Iris pigment epithelial cell (primary cell): ENCODE data around the gene GGT6.

Source experiments
- DNase-seq: peaks from one replicate; pipeline ENCODE4 v3.0.0-alpha.2; 2011; ENCODE audit warnings: low read depth

GGT6 gene

GRCh38 chr17:4551141-4551540 lies 9.2 kb downstream of the GGT6 start:
- DNase-seq = no peak

GRCh38 chr17:4550534-4551039 lies 9.8 kb downstream of the GGT6 start:
- no peak for DNase-seq

- no peak for DNase-seq
Measured at GRCh38 chr17:4549781-4550533, 10.4 kb downstream of the GGT6 start.

GRCh38 chr17:4548721-4549531 lies 11.5 kb downstream of the GGT6 start:
- DNase-seq = no peak

- DNase-seq = no peak
Measured at GRCh38 chr17:4548061-4548461, 12.3 kb downstream of the GGT6 start.

GRCh38 chr17:4547118-4547906 lies 13.1 kb downstream of the GGT6 start:
- DNase-seq = no peak

- DNase-seq = no peak
Measured at GRCh38 chr17:4545217-4545951, 15.0 kb downstream of the GGT6 start.

GRCh38 chr17:4544951-4545216 lies 15.5 kb downstream of the GGT6 start:
- no peak for DNase-seq

GRCh38 chr17:4544135-4544950 lies 16.0 kb downstream of the GGT6 start:
- no peak for DNase-seq

GRCh38 chr17:4543557-4544026 lies 16.8 kb downstream of the GGT6 start:
- no peak for DNase-seq

GRCh38 chr17:4542726-4543191 lies 17.6 kb downstream of the GGT6 start:
- no peak for DNase-seq

- DNase-seq = no peak
Measured at GRCh38 chr17:4542003-4542725, 18.2 kb downstream of the GGT6 start.

GRCh38 chr17:4541328-4542002 lies 18.9 kb downstream of the GGT6 start:
- no peak for DNase-seq

- no peak for DNase-seq
Measured at GRCh38 chr17:4540687-4541327, 19.6 kb downstream of the GGT6 start.

- DNase-seq = no peak
Measured at GRCh38 chr17:4540224-4540651, 20.1 kb downstream of the GGT6 start.

- no peak for DNase-seq
Measured at GRCh38 chr17:4539576-4540223, 20.7 kb downstream of the GGT6 start.

- no peak for DNase-seq
Measured at GRCh38 chr17:4539025-4539424, 21.4 kb downstream of the GGT6 start.

GRCh38 chr17:4538236-4539002 lies 22.0 kb downstream of the GGT6 start:
- no peak for DNase-seq
